H1 (cell line): ENCODE measurements around the gene TMTC4. TPM values are rescaled to one million over a fixed set of nuclear protein-coding genes. Genes with fewer than 3 reads are reported as not detected.

Experiments
- CTCF ChIA-PET: fragments of 300-600 bp; sonication (Branson Sonifier 250); formaldehyde crosslinking; loops from one replicate; lab custom pipeline; 2021; ENCODE audit not compliant: partially characterized antibody; lab: Charles Lee
- POLR2A ChIA-PET: fragments of 300-600 bp; sonication (Branson Sonifier 250); formaldehyde crosslinking; loops from one replicate; lab custom pipeline; 2021; ENCODE audit warnings: inconsistent platforms; ENCODE audit not compliant: partially characterized antibody; lab: Charles Lee
- DNase-seq, 2 experiments: peaks; one replicate each; pipeline versions ENCODE4 v3.0.0 to v3.0.0-alpha.2; 2010 to 2022; ENCODE audit warnings: low spot score in 2 of 2, low read depth in 1 of 2, mixed read lengths in 1 of 2
- FAIRE-seq: peaks from 2 replicates; lab custom pipeline; 2011; peaks lifted over from hg19 to GRCh38; lab: Jason Lieb, UNC
- H2AFZ ChIP-seq: 2 replicates; pipeline ENCODE4 v1.8.1; 2012; ENCODE audit warnings: low read length, inconsistent platforms
- H2AK5ac ChIP-seq: 2 replicates; pipeline ENCODE4 v1.6.1; 2013; ENCODE audit warnings: low read depth, low read length
- H2BK120ac ChIP-seq: replicated peaks from 2 replicates; pipeline ENCODE3; 2013; ENCODE audit warnings: low read depth, low read length, inconsistent platforms
- H2BK12ac ChIP-seq: 2 replicates; pipeline ENCODE4 v1.6.1; 2013; ENCODE audit warnings: low read depth, low read length
- H2BK15ac ChIP-seq: 2 replicates; pipeline ENCODE4 v1.6.1; 2013; ENCODE audit warnings: low read length
- H2BK20ac ChIP-seq: 2 replicates; pipeline ENCODE4 v1.6.1; 2013; ENCODE audit warnings: low read length
- H2BK5ac ChIP-seq: 2 replicates; pipeline ENCODE4 v1.6.1; 2013; ENCODE audit warnings: low read depth, low read length
- H3K14ac ChIP-seq: 2 replicates; pipeline ENCODE4 v1.6.1; 2013; ENCODE audit warnings: inconsistent platforms; ENCODE audit not compliant: insufficient read length
- H3K18ac ChIP-seq: 2 replicates; pipeline ENCODE4 v1.6.1; 2013; ENCODE audit warnings: low read length; ENCODE audit errors: extremely low read depth
- H3K23ac ChIP-seq: 2 replicates; pipeline ENCODE4 v1.6.1; 2013; ENCODE audit warnings: inconsistent platforms; ENCODE audit not compliant: insufficient read length
- H3K23me2 ChIP-seq: 2 replicates; pipeline ENCODE4 v1.6.1; 2013; ENCODE audit warnings: low read depth, low read length
- H3K27ac ChIP-seq: 2 replicates; pipeline ENCODE4 v1.6.1; 2011; ENCODE audit warnings: low read depth, low read length, inconsistent platforms
- H3K27me3 ChIP-seq, 4 experiments: replicated peaks in 1 of 4; 1 replicate in 1 of 4; 2 replicates in 3 of 4; pipeline versions ENCODE4 v1.6.1 to v1.8.1; 2011 to 2013; ENCODE audit warnings: low read length in 3 of 4, mild to moderate bottlenecking in 3 of 4, inconsistent platforms in 2 of 4, mixed read lengths in 2 of 4, moderate library complexity in 1 of 4; ENCODE audit not compliant: control insufficient read depth in 3 of 4, insufficient read depth in 3 of 4; ENCODE audit errors: extremely low read depth in 1 of 4
- H3K36me3 ChIP-seq, 4 experiments: 2 replicates each; pipeline versions ENCODE4 v1.6.1 to v1.8.1; 2011 to 2013; ENCODE audit warnings: mild to moderate bottlenecking in 4 of 4, low read length in 3 of 4, moderate library complexity in 2 of 4, control low read depth in 1 of 4, inconsistent platforms in 1 of 4; ENCODE audit not compliant: insufficient read depth in 4 of 4, control insufficient read depth in 2 of 4
- H3K4ac ChIP-seq: replicated peaks from 2 replicates; pipeline ENCODE3; 2013; ENCODE audit warnings: low read length, low read depth, mixed read lengths, inconsistent platforms; ENCODE audit not compliant: insufficient read length
- H3K4me1 ChIP-seq, 4 experiments: replicated peaks in 1 of 4; 1 replicate in 1 of 4; 2 replicates in 3 of 4; pipeline versions ENCODE4 v1.6.1 to v1.8.1; 2011 to 2013; ENCODE audit warnings: low read length in 3 of 4, inconsistent platforms in 2 of 4, mixed read lengths in 1 of 4; ENCODE audit not compliant: insufficient read depth in 4 of 4, control insufficient read depth in 3 of 4
- H3K4me2 ChIP-seq, 2 experiments: 2 replicates each; pipeline versions ENCODE4 v1.6.1 to v1.8.1; 2011 to 2013; ENCODE audit warnings: low read depth in 2 of 2, low read length in 2 of 2, control low read depth in 1 of 2, inconsistent platforms in 1 of 2, mild to moderate bottlenecking in 1 of 2; ENCODE audit not compliant: insufficient read depth in 1 of 2
- H3K4me3 ChIP-seq, 4 experiments: fragments of 200-600, 300-600 bp in 1 of 4; sonication (generic), shearing (Covaris generic), sonication (Bioruptor Twin) in 1 of 4; 2 replicates each; pipeline versions ENCODE4 v1.5.1 to v1.8.1; 2011 to 2016; ENCODE audit warnings: low read length in 4 of 4, low read depth in 3 of 4, control low read depth in 2 of 4, inconsistent platforms in 2 of 4, mild to moderate bottlenecking in 2 of 4, mixed read lengths in 1 of 4, moderate library complexity in 1 of 4; ENCODE audit not compliant: insufficient read depth in 2 of 4; ENCODE audit errors: extremely low read depth in 1 of 4
- H3K56ac ChIP-seq: replicated peaks from 2 replicates; pipeline ENCODE3; 2013; ENCODE audit warnings: low read depth, mild to moderate bottlenecking, mixed read lengths, low read length, inconsistent platforms; ENCODE audit not compliant: insufficient read length
- H3K79me1 ChIP-seq: 2 replicates; pipeline ENCODE4 v1.6.1; 2013; ENCODE audit warnings: low read depth, low read length, control low read depth
- H3K79me2 ChIP-seq, 2 experiments: 2 replicates each; pipeline versions ENCODE4 v1.6.1 to v1.8.1; 2012 to 2013; ENCODE audit warnings: low read length in 2 of 2, mild to moderate bottlenecking in 2 of 2, inconsistent platforms in 1 of 2; ENCODE audit not compliant: insufficient read depth in 2 of 2, control insufficient read depth in 1 of 2
- H3K9ac ChIP-seq, 4 experiments: replicated peaks in 1 of 4; 1 replicate in 1 of 4; 2 replicates in 3 of 4; pipeline versions ENCODE4 v1.6.1 to v1.8.1; 2011 to 2013; ENCODE audit warnings: low read depth in 3 of 4, low read length in 3 of 4, control low read depth in 2 of 4, mild to moderate bottlenecking in 2 of 4, moderate library complexity in 2 of 4, inconsistent platforms in 1 of 4; ENCODE audit errors: extremely low read depth in 1 of 4
- H3K9me3 ChIP-seq, 2 experiments: 2 replicates each; pipeline versions ENCODE4 v1.6.1 to v1.8.1; 2012 to 2013; ENCODE audit warnings: mild to moderate bottlenecking in 2 of 2, moderate library complexity in 2 of 2, control low read depth in 1 of 2, inconsistent platforms in 1 of 2, low read depth in 1 of 2, low read length in 1 of 2, mixed read lengths in 1 of 2; ENCODE audit not compliant: insufficient read depth in 2 of 2
- H4K20me1 ChIP-seq, 2 experiments: replicated peaks in 1 of 2; 2 replicates each; pipeline versions ENCODE3 to v1.8.1; 2011 to 2013; ENCODE audit warnings: inconsistent platforms in 2 of 2, low read length in 2 of 2, mild to moderate bottlenecking in 1 of 2; ENCODE audit not compliant: insufficient read depth in 2 of 2, control insufficient read depth in 1 of 2
- H4K5ac ChIP-seq: 2 replicates; pipeline ENCODE4 v1.6.1; 2013; ENCODE audit warnings: low read length, low read depth, mixed read lengths, inconsistent platforms; ENCODE audit not compliant: insufficient read length
- H4K8ac ChIP-seq: 2 replicates; pipeline ENCODE4 v1.8.0; 2013; ENCODE audit warnings: mild to moderate bottlenecking, moderate library complexity, low read length, inconsistent platforms; ENCODE audit not compliant: insufficient read depth; ENCODE audit errors: extremely low read depth
- H4K91ac ChIP-seq: replicated peaks from 2 replicates; pipeline ENCODE3; 2013; ENCODE audit warnings: low read length, mixed read lengths, inconsistent platforms; ENCODE audit not compliant: insufficient read length
- ASH2L ChIP-seq: fragments of 200-600, 300-600 bp; sonication (generic); IDR thresholded peaks from one replicate; pipeline ENCODE4 v1.7.1; 2017; ENCODE audit warnings: low read length
- BRCA1 ChIP-seq: IDR thresholded peaks from 2 replicates; pipeline ENCODE4 v1.6.1; 2012; ENCODE audit warnings: low read depth, low read length, improper control_type of control experiment
- CTBP2 ChIP-seq: IDR thresholded peaks from 2 replicates; pipeline ENCODE4 v1.7.0; 2011; ENCODE audit warnings: borderline replicate concordance, mild to moderate bottlenecking, moderate library complexity, mixed read lengths, low read length; ENCODE audit not compliant: insufficient read depth, insufficient read length
- GTF2F1 ChIP-seq: IDR thresholded peaks from 2 replicates; pipeline ENCODE4 v1.6.1; 2012; ENCODE audit warnings: low read depth, low read length, improper control_type of control experiment, borderline replicate concordance
- HDAC2 ChIP-seq, 2 experiments: fragments of 300-600 bp in 1 of 2; sonication (generic) in 1 of 2; IDR thresholded peaks; 2 replicates each; pipeline ENCODE4 v1.6.1; 2011 to 2012; ENCODE audit warnings: low read depth in 2 of 2, low read length in 2 of 2, mild to moderate bottlenecking in 2 of 2, moderate library complexity in 2 of 2, borderline replicate concordance in 1 of 2, inconsistent platforms in 1 of 2
- KDM5A ChIP-seq: fragments of 200-600 bp; IDR thresholded peaks from 2 replicates; pipeline ENCODE4 v1.7.1; 2012; ENCODE audit warnings: mild to moderate bottlenecking, low read length, inconsistent platforms, mixed read lengths
- SAP30 ChIP-seq: fragments of 300-600 bp; sonication (generic); IDR thresholded peaks from 2 replicates; pipeline ENCODE4 v1.7.1; 2012; ENCODE audit warnings: low read length, moderate library complexity, mild to moderate bottlenecking, inconsistent platforms; ENCODE audit not compliant: insufficient read depth, insufficient replicate concordance
- TAF7 ChIP-seq: optimal IDR thresholded peaks from 2 replicates; pipeline ENCODE3; 2011; ENCODE audit warnings: low read depth, mild to moderate bottlenecking, inconsistent platforms, low read length, moderate library complexity, borderline replicate concordance
- YY1 ChIP-seq: IDR thresholded peaks from 2 replicates; pipeline ENCODE4 v1.6.1; 2011; ENCODE audit warnings: low read depth, mild to moderate bottlenecking, low read length
- WGBS, 2 experiments: shearing (Covaris generic) in 1 of 2; methylation state at CpG; one replicate each; pipeline versions ENCODE4 v1.1.6 to v1.1.7; 2013 to 2015; ENCODE audit warnings: low lambda C conversion rate in 2 of 2, mixed read lengths in 2 of 2, inconsistent platforms in 1 of 2, low coverage in 1 of 2, missing lambda C conversion rate in 1 of 2; ENCODE audit not compliant: insufficient replicate concordance in 2 of 2, insufficient coverage in 1 of 2, insufficient read length in 1 of 2; ENCODE audit errors: extremely low coverage in 1 of 2, missing lambda C conversion rate in 1 of 2; 5-methylcytosine and 5-hydroxymethylcytosine counted together
- polyA plus RNA-seq, 7 experiments: library from polyadenylated mRNA; depleted of rRNA in 3 of 7; stranded (reverse) in 5 of 7; unstranded in 2 of 7; fragments of >200 nt in 5 of 7; fragments of 200-250 nt in 2 of 7; gene quantifications; 1 replicate in 5 of 7; 2 replicates in 1 of 7; 4 replicates in 1 of 7; pipeline versions ENCODE4 v1.2.1 to v1.2.3, GENCODE V29; 2011 to 2013; ENCODE audit warnings: missing spikeins in 2 of 7, mixed read lengths in 2 of 7
- total RNA-seq: library from RNA; stranded (reverse); fragmentation: NEBNext Ultra II Directional; extraction: Animal tissue kit (Norgen Biotek cat#: 25700); gene quantifications from 2 replicates; pipeline ENCODE4 v1.2.1, GENCODE V29; 2021

TMTC4 gene
- total and polyA plus RNA-seq, 2 of the 8 experiments (the other 6 are each of a cell fraction or from before 2014, with no cell fraction given) = 26.3 to 42.6 TPM

DNA sequence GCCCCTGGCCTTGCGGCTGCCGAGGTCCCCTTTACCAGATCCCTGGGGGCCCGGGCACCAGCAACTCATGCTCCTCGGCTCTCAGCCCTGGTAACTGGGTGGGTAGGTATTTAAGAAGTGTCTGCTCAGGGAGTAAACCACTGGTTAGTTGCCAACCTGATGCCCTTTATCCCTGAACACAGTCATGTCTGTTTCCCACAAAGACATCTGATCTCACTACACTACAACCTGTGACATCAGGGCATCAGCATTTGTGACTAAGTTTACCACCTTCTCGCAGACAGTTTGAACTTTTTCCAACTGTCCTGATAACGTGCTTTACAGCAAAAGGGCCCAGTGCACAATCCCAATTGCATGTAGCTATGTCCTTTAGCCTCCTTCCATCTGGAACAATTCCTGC lies 108.1 kb downstream of the TMTC4 start:
- no peak for TF ChIP-seq HDAC2 (IDR thresholded peaks at IDR 0.05; ENCODE audit: borderline replicate concordance in 1 of 2, low read depth in 2 of 2, low read length in 2 of 2)
- no peak for TF ChIP-seq GTF2F1
- no peak for TF ChIP-seq KDM5A
- no peak for TF ChIP-seq TAF7
- TF ChIP-seq ASH2L = no peak
- TF ChIP-seq YY1 = no peak
- TF ChIP-seq BRCA1 = no peak
- no peak for TF ChIP-seq SAP30
- TF ChIP-seq CTBP2 = no peak
- no peak overlapping the region for H3K4me2 ChIP-seq
- no peaks in the 10 kb centered on the region for H3K36me3 ChIP-seq
- POLR2A ChIA-PET = no interaction called here
- no peak overlapping the region for H3K56ac ChIP-seq
- no peaks in the 10 kb centered on the region for H3K4me1 ChIP-seq
- H2AFZ ChIP-seq = no peak overlapping the region
- H4K91ac ChIP-seq = no peak overlapping the region
- H4K8ac ChIP-seq = no peak overlapping the region
- no peaks in the 10 kb centered on the region for H3K27me3 ChIP-seq
- DNase-seq = no peak
- no peak overlapping the region for H2BK15ac ChIP-seq
- CTCF ChIA-PET = no interaction called here
- H3K79me2 ChIP-seq = no peaks in the 10 kb centered on the region
- H3K4me3 ChIP-seq = no peak overlapping the region
- H3K14ac ChIP-seq = no peak overlapping the region
- no peak overlapping the region for H2BK20ac ChIP-seq
- no peaks in the 10 kb centered on the region for H3K23me2 ChIP-seq
- 88% methylated on average over 6 of the region's 6 CpGs; no CpG with 5 or more reads in 1 of the 2 experiments for WGBS, 2 experiments
- H4K20me1 ChIP-seq = no peaks in the 10 kb centered on the region
- H2AK5ac ChIP-seq = no peak overlapping the region
- H2BK12ac ChIP-seq = no peak overlapping the region
- no peak overlapping the region for H2BK5ac ChIP-seq
- no peaks in the 10 kb centered on the region; the same call in 1 of the 2 replicates for H3K79me1 ChIP-seq
- H2BK120ac ChIP-seq = no peak overlapping the region
- no peak for FAIRE-seq
- no peak overlapping the region for H3K23ac ChIP-seq
- H3K9me3 ChIP-seq = peaks cover 7 to 19% of the 10 kb centered on the region in 2 experiments; a peak in 3 of 4 replicates
- no peak overlapping the region for H3K18ac ChIP-seq
- H4K5ac ChIP-seq = no peak overlapping the region
- no peak overlapping the region for H3K27ac ChIP-seq
- no peak overlapping the region for H3K9ac ChIP-seq
- no peak overlapping the region for H3K4ac ChIP-seq
